ENCODE data around the gene SST.

GRCh38 chr3:187702507-187703033 is 32.4 kb upstream of the SST start, which contains the start of gene RTP2:
- TF ChIP-seq, protein P1, sequence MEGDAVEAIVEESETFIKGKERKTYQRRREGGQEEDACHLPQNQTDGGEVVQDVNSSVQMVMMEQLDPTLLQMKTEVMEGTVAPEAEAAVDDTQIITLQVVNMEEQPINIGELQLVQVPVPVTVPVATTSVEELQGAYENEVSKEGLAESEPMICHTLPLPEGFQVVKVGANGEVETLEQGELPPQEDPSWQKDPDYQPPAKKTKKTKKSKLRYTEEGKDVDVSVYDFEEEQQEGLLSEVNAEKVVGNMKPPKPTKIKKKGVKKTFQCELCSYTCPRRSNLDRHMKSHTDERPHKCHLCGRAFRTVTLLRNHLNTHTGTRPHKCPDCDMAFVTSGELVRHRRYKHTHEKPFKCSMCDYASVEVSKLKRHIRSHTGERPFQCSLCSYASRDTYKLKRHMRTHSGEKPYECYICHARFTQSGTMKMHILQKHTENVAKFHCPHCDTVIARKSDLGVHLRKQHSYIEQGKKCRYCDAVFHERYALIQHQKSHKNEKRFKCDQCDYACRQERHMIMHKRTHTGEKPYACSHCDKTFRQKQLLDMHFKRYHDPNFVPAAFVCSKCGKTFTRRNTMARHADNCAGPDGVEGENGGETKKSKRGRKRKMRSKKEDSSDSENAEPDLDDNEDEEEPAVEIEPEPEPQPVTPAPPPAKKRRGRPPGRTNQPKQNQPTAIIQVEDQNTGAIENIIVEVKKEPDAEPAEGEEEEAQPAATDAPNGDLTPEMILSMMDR (conservative IDR thresholded peaks at IDR 0.05; ENCODE audit: low read depth, low read length): no peak
- TF ChIP-seq, protein P2, sequence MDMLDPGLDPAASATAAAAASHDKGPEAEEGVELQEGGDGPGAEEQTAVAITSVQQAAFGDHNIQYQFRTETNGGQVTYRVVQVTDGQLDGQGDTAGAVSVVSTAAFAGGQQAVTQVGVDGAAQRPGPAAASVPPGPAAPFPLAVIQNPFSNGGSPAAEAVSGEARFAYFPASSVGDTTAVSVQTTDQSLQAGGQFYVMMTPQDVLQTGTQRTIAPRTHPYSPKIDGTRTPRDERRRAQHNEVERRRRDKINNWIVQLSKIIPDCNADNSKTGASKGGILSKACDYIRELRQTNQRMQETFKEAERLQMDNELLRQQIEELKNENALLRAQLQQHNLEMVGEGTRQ (IDR thresholded peaks at IDR 0.05; ENCODE audit: low read depth, low read length): no peak
- no peak for TF ChIP-seq RCOR1 (IDR thresholded peaks at IDR 0.05; ENCODE audit: insufficient replicate concordance, low read length)
- no peak for TF ChIP-seq POLR2A (IDR thresholded peaks at IDR 0.05; ENCODE audit: low read depth, low read length)
- no peak for TF ChIP-seq BHLHE40 (IDR thresholded peaks at IDR 0.05; ENCODE audit: low read depth, low read length)
- no peak for TF ChIP-seq MAZ (IDR thresholded peaks at IDR 0.05; ENCODE audit: borderline replicate concordance, low read depth, low read length)
- no peak for TF ChIP-seq MXI1 (IDR thresholded peaks at IDR 0.05; ENCODE audit: borderline replicate concordance, low read depth, low read length)
- no peak for TF ChIP-seq CHD1 (IDR thresholded peaks at IDR 0.05; ENCODE audit: low read depth, low read length)
- no peak for TF ChIP-seq SMC3 (IDR thresholded peaks at IDR 0.05; ENCODE audit: low read depth, low read length)
- no peak for TF ChIP-seq RAD21 (IDR thresholded peaks at IDR 0.05; ENCODE audit: low read length)
- TF ChIP-seq FOS (IDR thresholded peaks at IDR 0.05; ENCODE audit: low read depth, low read length): no peak
- TF ChIP-seq, protein P3, sequence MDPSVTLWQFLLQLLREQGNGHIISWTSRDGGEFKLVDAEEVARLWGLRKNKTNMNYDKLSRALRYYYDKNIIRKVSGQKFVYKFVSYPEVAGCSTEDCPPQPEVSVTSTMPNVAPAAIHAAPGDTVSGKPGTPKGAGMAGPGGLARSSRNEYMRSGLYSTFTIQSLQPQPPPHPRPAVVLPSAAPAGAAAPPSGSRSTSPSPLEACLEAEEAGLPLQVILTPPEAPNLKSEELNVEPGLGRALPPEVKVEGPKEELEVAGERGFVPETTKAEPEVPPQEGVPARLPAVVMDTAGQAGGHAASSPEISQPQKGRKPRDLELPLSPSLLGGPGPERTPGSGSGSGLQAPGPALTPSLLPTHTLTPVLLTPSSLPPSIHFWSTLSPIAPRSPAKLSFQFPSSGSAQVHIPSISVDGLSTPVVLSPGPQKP (IDR thresholded peaks at IDR 0.05; ENCODE audit: borderline replicate concordance, low read depth, low read length): no peak
- TF ChIP-seq CEBPB (IDR thresholded peaks at IDR 0.05; ENCODE audit: low read depth, low read length): no peak
- TF ChIP-seq RFX5 (IDR thresholded peaks at IDR 0.05; ENCODE audit: low read depth, low read length): no peak

All from IMR-90 (cell line).